OCI-LY3 (cell line): ENCODE data around the gene CUBN.

Experiments
- H2AFZ ChIP-seq: fragments of 200-600, 300-600 bp; shearing (Covaris generic); 2 replicates; pipeline ENCODE4 v1.6.0; 2014; ENCODE audit warnings: antibody characterized with exemption, low read depth, low read length
- H3K27ac ChIP-seq: fragments of 200-600, 300-600 bp; sonication (generic); 2 replicates; pipeline ENCODE4 v1.5.1; 2014; ENCODE audit warnings: mild to moderate bottlenecking, low read length, moderate library complexity, mixed read lengths
- H3K27me3 ChIP-seq: fragments of 200-600, 300-600 bp; sonication (generic); 2 replicates; pipeline ENCODE4 v1.6.1; 2014; ENCODE audit warnings: low read depth, low read length, mixed read lengths
- H3K36me3 ChIP-seq: fragments of 200-600, 300-600 bp; sonication (generic); replicated peaks from 2 replicates; pipeline ENCODE3; 2014; ENCODE audit warnings: low read depth, low read length, mixed read lengths
- H3K4me1 ChIP-seq: fragments of 300-600, 200-600 bp; sonication (generic); 2 replicates; pipeline ENCODE4 v1.6.1; 2014; ENCODE audit warnings: low read length, mixed read lengths
- H3K4me2 ChIP-seq: fragments of 200-600, 300-600 bp; sonication (generic); 2 replicates; pipeline ENCODE4 v1.6.1; 2014; ENCODE audit warnings: low read length, mixed read lengths
- H3K4me3 ChIP-seq: fragments of 300-600, 200-600 bp; sonication (generic); 2 replicates; pipeline ENCODE4 v1.5.1; 2014; ENCODE audit warnings: antibody characterized with exemption, mild to moderate bottlenecking, low read length, moderate library complexity
- H3K79me2 ChIP-seq: fragments of 300-600, 200-600 bp; shearing (Covaris generic); 2 replicates; pipeline ENCODE4 v1.6.1; 2014; ENCODE audit warnings: mild to moderate bottlenecking, low read length, mixed read lengths
- H3K9ac ChIP-seq: fragments of 300-600, 200-600 bp; shearing (Covaris generic); 2 replicates; pipeline ENCODE4 v1.6.0; 2014; ENCODE audit warnings: mild to moderate bottlenecking, low read length, moderate library complexity
- H3K9me3 ChIP-seq: fragments of 200-600, 300-600 bp; shearing (Covaris generic); 2 replicates; pipeline ENCODE4 v1.6.1; 2014; ENCODE audit warnings: low read length, mixed read lengths; ENCODE audit not compliant: insufficient read depth
- H4K20me1 ChIP-seq: fragments of 200-600, 300-600 bp; sonication (generic); 2 replicates; pipeline ENCODE4 v1.6.1; 2016; ENCODE audit warnings: low read length, mixed read lengths; ENCODE audit not compliant: insufficient read depth
- CTCF ChIP-seq: fragments of 200-600, 300-600 bp; sonication (generic); IDR thresholded peaks from 2 replicates; pipeline ENCODE4 v1.5.1; 2014; ENCODE audit warnings: antibody characterized with exemption, low read length, low read depth
- EZH2phosphoT487 ChIP-seq: fragments of 200-600 bp; shearing (Covaris generic); IDR thresholded peaks from 2 replicates; pipeline ENCODE4 v1.6.1; 2018; ENCODE audit warnings: antibody characterized with exemption, mixed run types, low read depth

Gene CUBN

GRCh38 chr10:17166699-17167098 lies 37.1 kb upstream of the CUBN start:
- Histone ChIP-seq H3K9me3 (no peaks in the 10 kb centered on the region), H3K27ac (no peak overlapping the region), H3K27me3 (no peaks in the 10 kb centered on the region), H3K4me2 (no peak overlapping the region), H3K79me2 (no peaks in the 10 kb centered on the region), H4K20me1 (no peaks in the 10 kb centered on the region), H2AFZ (no peak overlapping the region), H3K36me3 (no peaks in the 10 kb centered on the region), H3K9ac (no peak overlapping the region), H3K4me1 (no peaks in the 10 kb centered on the region), H3K4me3 (no peak overlapping the region)
- no peak for TF ChIP-seq CTCF
- TF ChIP-seq EZH2phosphoT487: no peak

GRCh38 chr10:17162828-17163227 lies 33.2 kb upstream of the CUBN start:
- Histone ChIP-seq H3K4me3 (no peak overlapping the region), H4K20me1 (no peaks in the 10 kb centered on the region), H3K4me2 (no peak overlapping the region), H3K36me3 (no peaks in the 10 kb centered on the region), H3K27me3 (no peaks in the 10 kb centered on the region), H3K27ac (no peak overlapping the region), H3K4me1 (no peaks in the 10 kb centered on the region), H3K9ac (no peak overlapping the region), H3K9me3 (no peaks in the 10 kb centered on the region), H3K79me2 (no peaks in the 10 kb centered on the region), H2AFZ (no peak overlapping the region)
- no peak for TF ChIP-seq CTCF
- TF ChIP-seq EZH2phosphoT487: no peak

- no peak overlapping the region for H2AFZ ChIP-seq
- no peaks in the 10 kb centered on the region for H3K4me1 ChIP-seq
- H3K36me3 ChIP-seq: no peaks in the 10 kb centered on the region
- no peak overlapping the region for H3K9ac ChIP-seq
- no peak for TF ChIP-seq EZH2phosphoT487
- TF ChIP-seq CTCF: no peak
- H3K9me3 ChIP-seq: no peaks in the 10 kb centered on the region
- H3K79me2 ChIP-seq: no peaks in the 10 kb centered on the region
- H3K27ac ChIP-seq: no peak overlapping the region
- H3K4me2 ChIP-seq: no peak overlapping the region
- H4K20me1 ChIP-seq: no peaks in the 10 kb centered on the region
- H3K4me3 ChIP-seq: no peak overlapping the region
- no peaks in the 10 kb centered on the region for H3K27me3 ChIP-seq
Observed at GRCh38 chr10:17161775-17162174, 32.2 kb upstream of the CUBN start.

- Histone ChIP-seq H3K27me3 (no peaks in the 10 kb centered on the region), H3K4me2 (no peak overlapping the region), H3K27ac (no peak overlapping the region), H3K9ac (no peak overlapping the region), H3K4me3 (no peak overlapping the region), H3K9me3 (no peaks in the 10 kb centered on the region), H4K20me1 (no peaks in the 10 kb centered on the region), H2AFZ (no peak overlapping the region), H3K4me1 (no peaks in the 10 kb centered on the region), H3K79me2 (no peaks in the 10 kb centered on the region), H3K36me3 (no peaks in the 10 kb centered on the region)
- TF ChIP-seq CTCF (no peak), EZH2phosphoT487 (no peak)
Observed at GRCh38 chr10:17157024-17157423, 27.4 kb upstream of the CUBN start.
